Cardiac muscle cell (in vitro differentiated cells and primary cell): ENCODE results near the gene LRMDA. TPM values are rescaled to one million over a fixed set of nuclear protein-coding genes. Genes with fewer than 3 reads are reported as not detected.

ENCODE experiments used
- DNase-seq, 2 donors: peaks; one replicate each; pipeline versions ENCODE4 v3.0.0 to v3.0.0-alpha.2; 2010 to 2017; ENCODE audit warnings: low read depth in 1 of 2, low spot score in 1 of 2
- H3K27ac ChIP-seq: fragments of 200-600 bp; sonication (generic); 2 replicates; pipeline ENCODE4 v1.5.1; 2016
- H3K27me3 ChIP-seq: fragments of 200-600 bp; sonication (generic); 2 replicates; pipeline ENCODE4 v1.6.0; 2016; ENCODE audit warnings: control low read depth
- H3K36me3 ChIP-seq: fragments of 200-600 bp; sonication (generic); 2 replicates; pipeline ENCODE4 v1.5.1; 2016; ENCODE audit warnings: control low read depth
- H3K4me1 ChIP-seq: fragments of 200-600 bp; sonication (generic); 2 replicates; pipeline ENCODE4 v1.8.1; 2017; ENCODE audit warnings: low read depth, mild to moderate bottlenecking, mixed run types
- H3K4me3 ChIP-seq: fragments of 200-600 bp; sonication (generic); 2 replicates; pipeline ENCODE4 v1.5.1; 2016; ENCODE audit warnings: mild to moderate bottlenecking
- H3K9me3 ChIP-seq: fragments of 200-600 bp; sonication (generic); 2 replicates; pipeline ENCODE4 v1.5.1; 2017; ENCODE audit warnings: low read depth, mild to moderate bottlenecking, control low read depth
- polyA plus RNA-seq: library from polyadenylated mRNA; unstranded; fragments of >200 nt; fragmentation: Nextera tagmentation; extraction: Ambion mirVana; gene quantifications from 2 replicates; pipeline ENCODE4 v1.2.1, GENCODE V29; 2016
- total RNA-seq: library from RNA; depleted of rRNA; stranded (reverse); fragments of >200 nt; gene quantifications from 2 replicates; pipeline ENCODE4 v1.2.3, GENCODE V29; 2016
- TF ChIP-seq, protein P1 (sequence below): IDR thresholded peaks from 2 replicates; pipeline ENCODE4 v1.5.1; 2012; ENCODE audit warnings: low read depth, mild to moderate bottlenecking, low read length

Gene LRMDA
- total and polyA plus RNA-seq, 2 experiments from 2014 or later, result 6.2 to 11.7 TPM

DNA sequence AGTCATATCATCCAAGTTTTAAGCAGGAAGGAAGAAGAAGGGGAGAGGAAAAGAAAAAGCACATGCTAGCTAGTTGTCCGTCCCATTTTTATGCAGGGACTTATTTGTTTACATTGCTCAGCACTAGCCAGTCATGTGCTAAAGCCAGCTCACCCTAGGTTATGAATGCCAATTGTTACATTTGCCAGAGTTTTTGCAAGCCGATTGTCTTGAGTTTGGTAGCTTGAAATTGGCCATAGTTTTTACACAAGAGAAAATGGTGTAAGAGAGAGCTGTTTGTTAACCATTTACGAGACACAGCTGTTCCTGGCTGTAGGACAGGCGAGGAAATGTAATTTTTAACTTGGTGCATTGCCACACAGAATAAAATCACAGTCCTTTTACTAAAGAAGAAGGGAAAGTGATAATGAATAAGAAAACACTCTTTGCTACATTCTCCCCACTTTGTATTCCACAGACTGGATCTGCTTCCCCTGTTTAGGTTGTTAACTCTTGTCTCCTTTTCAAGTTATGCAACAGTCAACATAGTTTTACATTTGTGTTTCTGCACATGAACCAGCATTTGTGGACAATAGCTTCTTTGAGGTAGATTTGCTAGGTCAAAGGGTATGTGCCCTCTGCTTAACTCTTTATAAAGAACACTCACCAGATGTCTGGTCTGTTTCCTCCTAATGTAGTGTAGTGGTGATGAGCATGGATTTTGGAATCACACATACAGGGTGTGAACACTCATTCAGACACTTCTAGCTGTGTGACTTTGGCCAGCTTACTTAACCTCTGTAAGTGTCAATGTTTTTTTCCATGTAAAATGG, 357.2 kb downstream of the LRMDA start:
- Histone ChIP-seq H3K27me3 (no peaks in the 10 kb centered on the region), H3K4me3 (no peak overlapping the region), H3K9me3 (no peaks in the 10 kb centered on the region), H3K36me3 (no peaks in the 10 kb centered on the region), H3K27ac (no peak overlapping the region), H3K4me1 (peaks cover 9% of the 10 kb centered on the region)
- DNase-seq, result peak in 1 of 2 donors; percentile 73
- TF ChIP-seq, protein P1, sequence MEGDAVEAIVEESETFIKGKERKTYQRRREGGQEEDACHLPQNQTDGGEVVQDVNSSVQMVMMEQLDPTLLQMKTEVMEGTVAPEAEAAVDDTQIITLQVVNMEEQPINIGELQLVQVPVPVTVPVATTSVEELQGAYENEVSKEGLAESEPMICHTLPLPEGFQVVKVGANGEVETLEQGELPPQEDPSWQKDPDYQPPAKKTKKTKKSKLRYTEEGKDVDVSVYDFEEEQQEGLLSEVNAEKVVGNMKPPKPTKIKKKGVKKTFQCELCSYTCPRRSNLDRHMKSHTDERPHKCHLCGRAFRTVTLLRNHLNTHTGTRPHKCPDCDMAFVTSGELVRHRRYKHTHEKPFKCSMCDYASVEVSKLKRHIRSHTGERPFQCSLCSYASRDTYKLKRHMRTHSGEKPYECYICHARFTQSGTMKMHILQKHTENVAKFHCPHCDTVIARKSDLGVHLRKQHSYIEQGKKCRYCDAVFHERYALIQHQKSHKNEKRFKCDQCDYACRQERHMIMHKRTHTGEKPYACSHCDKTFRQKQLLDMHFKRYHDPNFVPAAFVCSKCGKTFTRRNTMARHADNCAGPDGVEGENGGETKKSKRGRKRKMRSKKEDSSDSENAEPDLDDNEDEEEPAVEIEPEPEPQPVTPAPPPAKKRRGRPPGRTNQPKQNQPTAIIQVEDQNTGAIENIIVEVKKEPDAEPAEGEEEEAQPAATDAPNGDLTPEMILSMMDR, result no peak

- Histone ChIP-seq H3K36me3 (no peaks in the 10 kb centered on the region), H3K4me1 (peaks cover 8% of the 10 kb centered on the region), H3K27me3 (no peaks in the 10 kb centered on the region), H3K4me3 (no peak overlapping the region), H3K27ac (no peak overlapping the region), H3K9me3 (no peaks in the 10 kb centered on the region)
- TF ChIP-seq, protein P1, result no peak
- no peak for DNase-seq
Observed at GRCh38 chr10:75793848-75794247, 362.4 kb downstream of the LRMDA start.

GRCh38 chr10:75801121-75801520, 369.7 kb downstream of the LRMDA start:
- TF ChIP-seq, protein P1, result no peak
- Histone ChIP-seq H3K27ac (no peak overlapping the region), H3K36me3 (no peaks in the 10 kb centered on the region), H3K4me1 (no peaks in the 10 kb centered on the region), H3K4me3 (no peak overlapping the region), H3K9me3 (no peaks in the 10 kb centered on the region), H3K27me3 (no peaks in the 10 kb centered on the region)
- no peak for DNase-seq

DNA sequence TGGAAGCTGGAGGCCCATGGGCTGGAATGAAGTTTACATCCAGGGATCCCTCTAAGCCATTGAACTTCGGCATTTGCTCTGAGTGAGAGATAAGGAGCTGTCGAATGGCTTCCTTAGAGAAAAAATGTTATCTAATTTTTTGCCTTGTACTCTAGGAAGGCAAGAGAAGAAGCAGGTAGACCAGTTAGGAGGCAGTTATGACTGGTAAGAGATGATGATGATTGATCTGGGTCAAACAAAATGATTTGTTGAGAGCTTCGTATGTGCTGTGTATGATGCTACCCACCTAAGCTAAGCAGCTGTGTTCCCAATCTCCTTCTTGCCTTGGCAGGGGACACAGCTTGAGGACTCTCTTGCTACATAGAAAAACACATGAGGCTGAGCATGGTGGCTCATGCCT, 370.2 kb downstream of the LRMDA start:
- no peaks in the 10 kb centered on the region for H3K9me3 ChIP-seq
- no peak for DNase-seq
- no peaks in the 10 kb centered on the region for H3K4me1 ChIP-seq
- no peak overlapping the region for H3K27ac ChIP-seq
- no peak overlapping the region for H3K4me3 ChIP-seq
- no peaks in the 10 kb centered on the region for H3K27me3 ChIP-seq
- no peaks in the 10 kb centered on the region for H3K36me3 ChIP-seq
- TF ChIP-seq, protein P1, result no peak

- Histone ChIP-seq H3K36me3 (no peaks in the 10 kb centered on the region), H3K27me3 (no peaks in the 10 kb centered on the region), H3K4me3 (no peak overlapping the region), H3K9me3 (no peaks in the 10 kb centered on the region), H3K4me1 (no peaks in the 10 kb centered on the region), H3K27ac (no peak overlapping the region)
- TF ChIP-seq, protein P1, result no peak
- no peak for DNase-seq
Observed at GRCh38 chr10:75803121-75803520, 371.7 kb downstream of the LRMDA start.
